H1 (cell line): Measurements from ENCODE around the gene GALNT18. TPM values are rescaled to one million over a fixed set of nuclear protein-coding genes. Genes with fewer than 3 reads are reported as not detected.

ENCODE experiments used
- CTCF ChIA-PET: fragments of 300-600 bp; sonication (Branson Sonifier 250); formaldehyde crosslinking; loops from one replicate; lab custom pipeline; 2021; ENCODE audit not compliant: partially characterized antibody; lab: Charles Lee
- POLR2A ChIA-PET: fragments of 300-600 bp; sonication (Branson Sonifier 250); formaldehyde crosslinking; loops from one replicate; lab custom pipeline; 2021; ENCODE audit warnings: inconsistent platforms; ENCODE audit not compliant: partially characterized antibody; lab: Charles Lee
- DNase-seq, 2 experiments: peaks; one replicate each; pipeline versions ENCODE4 v3.0.0 to v3.0.0-alpha.2; 2010 to 2022; ENCODE audit warnings: low spot score in 2 of 2, low read depth in 1 of 2, mixed read lengths in 1 of 2
- FAIRE-seq: peaks from 2 replicates; lab custom pipeline; 2011; peaks lifted over from hg19 to GRCh38; lab: Jason Lieb, UNC
- H2AFZ ChIP-seq: 2 replicates; pipeline ENCODE4 v1.8.1; 2012; ENCODE audit warnings: low read length, inconsistent platforms
- H2AK5ac ChIP-seq: 2 replicates; pipeline ENCODE4 v1.6.1; 2013; ENCODE audit warnings: low read depth, low read length
- H2BK120ac ChIP-seq: replicated peaks from 2 replicates; pipeline ENCODE3; 2013; ENCODE audit warnings: low read depth, low read length, inconsistent platforms
- H2BK12ac ChIP-seq: 2 replicates; pipeline ENCODE4 v1.6.1; 2013; ENCODE audit warnings: low read depth, low read length
- H2BK15ac ChIP-seq: 2 replicates; pipeline ENCODE4 v1.6.1; 2013; ENCODE audit warnings: low read length
- H2BK20ac ChIP-seq: 2 replicates; pipeline ENCODE4 v1.6.1; 2013; ENCODE audit warnings: low read length
- H2BK5ac ChIP-seq: 2 replicates; pipeline ENCODE4 v1.6.1; 2013; ENCODE audit warnings: low read depth, low read length
- H3K14ac ChIP-seq: 2 replicates; pipeline ENCODE4 v1.6.1; 2013; ENCODE audit warnings: inconsistent platforms; ENCODE audit not compliant: insufficient read length
- H3K18ac ChIP-seq: 2 replicates; pipeline ENCODE4 v1.6.1; 2013; ENCODE audit warnings: low read length; ENCODE audit errors: extremely low read depth
- H3K23ac ChIP-seq: 2 replicates; pipeline ENCODE4 v1.6.1; 2013; ENCODE audit warnings: inconsistent platforms; ENCODE audit not compliant: insufficient read length
- H3K23me2 ChIP-seq: 2 replicates; pipeline ENCODE4 v1.6.1; 2013; ENCODE audit warnings: low read depth, low read length
- H3K27ac ChIP-seq: 2 replicates; pipeline ENCODE4 v1.6.1; 2011; ENCODE audit warnings: low read depth, low read length, inconsistent platforms
- H3K27me3 ChIP-seq, 4 experiments: replicated peaks in 1 of 4; 1 replicate in 1 of 4; 2 replicates in 3 of 4; pipeline versions ENCODE4 v1.6.1 to v1.8.1; 2011 to 2013; ENCODE audit warnings: low read length in 3 of 4, mild to moderate bottlenecking in 3 of 4, inconsistent platforms in 2 of 4, mixed read lengths in 2 of 4, moderate library complexity in 1 of 4; ENCODE audit not compliant: control insufficient read depth in 3 of 4, insufficient read depth in 3 of 4; ENCODE audit errors: extremely low read depth in 1 of 4
- H3K36me3 ChIP-seq, 4 experiments: 2 replicates each; pipeline versions ENCODE4 v1.6.1 to v1.8.1; 2011 to 2013; ENCODE audit warnings: mild to moderate bottlenecking in 4 of 4, low read length in 3 of 4, moderate library complexity in 2 of 4, control low read depth in 1 of 4, inconsistent platforms in 1 of 4; ENCODE audit not compliant: insufficient read depth in 4 of 4, control insufficient read depth in 2 of 4
- H3K4ac ChIP-seq: replicated peaks from 2 replicates; pipeline ENCODE3; 2013; ENCODE audit warnings: low read length, low read depth, mixed read lengths, inconsistent platforms; ENCODE audit not compliant: insufficient read length
- H3K4me1 ChIP-seq, 4 experiments: replicated peaks in 1 of 4; 1 replicate in 1 of 4; 2 replicates in 3 of 4; pipeline versions ENCODE4 v1.6.1 to v1.8.1; 2011 to 2013; ENCODE audit warnings: low read length in 3 of 4, inconsistent platforms in 2 of 4, mixed read lengths in 1 of 4; ENCODE audit not compliant: insufficient read depth in 4 of 4, control insufficient read depth in 3 of 4
- H3K4me2 ChIP-seq, 2 experiments: 2 replicates each; pipeline versions ENCODE4 v1.6.1 to v1.8.1; 2011 to 2013; ENCODE audit warnings: low read depth in 2 of 2, low read length in 2 of 2, control low read depth in 1 of 2, inconsistent platforms in 1 of 2, mild to moderate bottlenecking in 1 of 2; ENCODE audit not compliant: insufficient read depth in 1 of 2
- H3K4me3 ChIP-seq, 4 experiments: fragments of 200-600, 300-600 bp in 1 of 4; sonication (generic), shearing (Covaris generic), sonication (Bioruptor Twin) in 1 of 4; 2 replicates each; pipeline versions ENCODE4 v1.5.1 to v1.8.1; 2011 to 2016; ENCODE audit warnings: low read length in 4 of 4, low read depth in 3 of 4, control low read depth in 2 of 4, inconsistent platforms in 2 of 4, mild to moderate bottlenecking in 2 of 4, mixed read lengths in 1 of 4, moderate library complexity in 1 of 4; ENCODE audit not compliant: insufficient read depth in 2 of 4; ENCODE audit errors: extremely low read depth in 1 of 4
- H3K56ac ChIP-seq: replicated peaks from 2 replicates; pipeline ENCODE3; 2013; ENCODE audit warnings: low read depth, mild to moderate bottlenecking, mixed read lengths, low read length, inconsistent platforms; ENCODE audit not compliant: insufficient read length
- H3K79me1 ChIP-seq: 2 replicates; pipeline ENCODE4 v1.6.1; 2013; ENCODE audit warnings: low read depth, low read length, control low read depth
- H3K79me2 ChIP-seq, 2 experiments: 2 replicates each; pipeline versions ENCODE4 v1.6.1 to v1.8.1; 2012 to 2013; ENCODE audit warnings: low read length in 2 of 2, mild to moderate bottlenecking in 2 of 2, inconsistent platforms in 1 of 2; ENCODE audit not compliant: insufficient read depth in 2 of 2, control insufficient read depth in 1 of 2
- H3K9ac ChIP-seq, 4 experiments: replicated peaks in 1 of 4; 1 replicate in 1 of 4; 2 replicates in 3 of 4; pipeline versions ENCODE4 v1.6.1 to v1.8.1; 2011 to 2013; ENCODE audit warnings: low read depth in 3 of 4, low read length in 3 of 4, control low read depth in 2 of 4, mild to moderate bottlenecking in 2 of 4, moderate library complexity in 2 of 4, inconsistent platforms in 1 of 4; ENCODE audit errors: extremely low read depth in 1 of 4
- H3K9me3 ChIP-seq, 2 experiments: 2 replicates each; pipeline versions ENCODE4 v1.6.1 to v1.8.1; 2012 to 2013; ENCODE audit warnings: mild to moderate bottlenecking in 2 of 2, moderate library complexity in 2 of 2, control low read depth in 1 of 2, inconsistent platforms in 1 of 2, low read depth in 1 of 2, low read length in 1 of 2, mixed read lengths in 1 of 2; ENCODE audit not compliant: insufficient read depth in 2 of 2
- H4K20me1 ChIP-seq, 2 experiments: replicated peaks in 1 of 2; 2 replicates each; pipeline versions ENCODE3 to v1.8.1; 2011 to 2013; ENCODE audit warnings: inconsistent platforms in 2 of 2, low read length in 2 of 2, mild to moderate bottlenecking in 1 of 2; ENCODE audit not compliant: insufficient read depth in 2 of 2, control insufficient read depth in 1 of 2
- H4K5ac ChIP-seq: 2 replicates; pipeline ENCODE4 v1.6.1; 2013; ENCODE audit warnings: low read length, low read depth, mixed read lengths, inconsistent platforms; ENCODE audit not compliant: insufficient read length
- H4K8ac ChIP-seq: 2 replicates; pipeline ENCODE4 v1.8.0; 2013; ENCODE audit warnings: mild to moderate bottlenecking, moderate library complexity, low read length, inconsistent platforms; ENCODE audit not compliant: insufficient read depth; ENCODE audit errors: extremely low read depth
- H4K91ac ChIP-seq: replicated peaks from 2 replicates; pipeline ENCODE3; 2013; ENCODE audit warnings: low read length, mixed read lengths, inconsistent platforms; ENCODE audit not compliant: insufficient read length
- ATF2 ChIP-seq: IDR thresholded peaks from 2 replicates; pipeline ENCODE4 v1.6.1; 2012; ENCODE audit warnings: low read length, inconsistent platforms
- CBX5 ChIP-seq: fragments of 300-800, 300-1000 bp; sonication (generic); IDR thresholded peaks from 2 replicates; pipeline ENCODE4 v1.7.1; 2016; ENCODE audit warnings: antibody characterized with exemption, low read length, low read depth
- KDM4A ChIP-seq: IDR thresholded peaks from one replicate; pipeline ENCODE4 v1.7.1; 2012; ENCODE audit warnings: low read depth, mild to moderate bottlenecking, moderate library complexity, low read length, inconsistent platforms; ENCODE audit not compliant: severe bottlenecking
- MAX ChIP-seq: IDR thresholded peaks from 2 replicates; pipeline ENCODE4 v1.6.1; 2012; ENCODE audit warnings: inconsistent platforms
- POU5F1 ChIP-seq: IDR thresholded peaks from 2 replicates; pipeline ENCODE4 v1.6.1; 2011; ENCODE audit warnings: low read depth, mild to moderate bottlenecking, low read length, moderate library complexity
- SAP30 ChIP-seq: fragments of 300-600 bp; sonication (generic); IDR thresholded peaks from 2 replicates; pipeline ENCODE4 v1.7.1; 2012; ENCODE audit warnings: low read length, moderate library complexity, mild to moderate bottlenecking, inconsistent platforms; ENCODE audit not compliant: insufficient read depth, insufficient replicate concordance
- SIX5 ChIP-seq: IDR thresholded peaks from 2 replicates; pipeline ENCODE4 v1.6.1; 2011; ENCODE audit warnings: mild to moderate bottlenecking, low read depth, low read length
- SP4 ChIP-seq: IDR thresholded peaks from 2 replicates; pipeline ENCODE4 v1.6.1; 2012; ENCODE audit warnings: low read length, inconsistent platforms
- SRF ChIP-seq: IDR thresholded peaks from 2 replicates; pipeline ENCODE4 v1.6.1; 2011; ENCODE audit warnings: mild to moderate bottlenecking, low read depth, low read length, moderate library complexity
- TAF1 ChIP-seq: IDR thresholded peaks from 2 replicates; pipeline ENCODE4 v1.6.1; 2011; ENCODE audit warnings: mild to moderate bottlenecking, low read depth, low read length
- TBP ChIP-seq: IDR thresholded peaks from 2 replicates; pipeline ENCODE4 v1.6.1; 2011; ENCODE audit warnings: low read depth, low read length, improper control_type of control experiment
- USF2 ChIP-seq: IDR thresholded peaks from 2 replicates; pipeline ENCODE4 v1.6.1; 2011; ENCODE audit warnings: low read length, improper control_type of control experiment
- WGBS, 2 experiments: shearing (Covaris generic) in 1 of 2; methylation state at CpG; one replicate each; pipeline versions ENCODE4 v1.1.6 to v1.1.7; 2013 to 2015; ENCODE audit warnings: low lambda C conversion rate in 2 of 2, mixed read lengths in 2 of 2, inconsistent platforms in 1 of 2, low coverage in 1 of 2, missing lambda C conversion rate in 1 of 2; ENCODE audit not compliant: insufficient replicate concordance in 2 of 2, insufficient coverage in 1 of 2, insufficient read length in 1 of 2; ENCODE audit errors: extremely low coverage in 1 of 2, missing lambda C conversion rate in 1 of 2; 5-methylcytosine and 5-hydroxymethylcytosine counted together
- polyA plus RNA-seq, 7 experiments: library from polyadenylated mRNA; depleted of rRNA in 3 of 7; stranded (reverse) in 5 of 7; unstranded in 2 of 7; fragments of >200 nt in 5 of 7; fragments of 200-250 nt in 2 of 7; gene quantifications; 1 replicate in 5 of 7; 2 replicates in 1 of 7; 4 replicates in 1 of 7; pipeline versions ENCODE4 v1.2.1 to v1.2.3, GENCODE V29; 2011 to 2013; ENCODE audit warnings: missing spikeins in 2 of 7, mixed read lengths in 2 of 7
- total RNA-seq: library from RNA; stranded (reverse); fragmentation: NEBNext Ultra II Directional; extraction: Animal tissue kit (Norgen Biotek cat#: 25700); gene quantifications from 2 replicates; pipeline ENCODE4 v1.2.1, GENCODE V29; 2021

The GALNT18 gene
- total and polyA plus RNA-seq, 2 of the 8 experiments (the other 6 are each of a cell fraction or from before 2014, with no cell fraction given) = 6.0 to 9.4 TPM

GRCh38 chr11:11345099-11345498, 276.7 kb downstream of the GALNT18 start:
- H2AFZ ChIP-seq = no peak overlapping the region
- H3K4me2 ChIP-seq = no peak overlapping the region
- no peaks in the 10 kb centered on the region for H3K27me3 ChIP-seq
- no peak overlapping the region for H2BK20ac ChIP-seq
- no peaks in the 10 kb centered on the region for H3K9me3 ChIP-seq
- H3K23ac ChIP-seq = no peak overlapping the region
- H4K20me1 ChIP-seq = no peaks in the 10 kb centered on the region
- WGBS, 2 experiments = 90% methylated on average over 1 of the region's 1 CpG; no CpG with 5 or more reads in 1 of the 2 experiments
- no peak overlapping the region for H3K56ac ChIP-seq
- FAIRE-seq = no peak
- no peak overlapping the region for H4K91ac ChIP-seq
- POLR2A ChIA-PET = no interaction called here
- no peak overlapping the region for H3K4ac ChIP-seq
- H4K8ac ChIP-seq = no peak overlapping the region
- H3K23me2 ChIP-seq = no peaks in the 10 kb centered on the region
- H2BK5ac ChIP-seq = no peak overlapping the region
- H3K18ac ChIP-seq = no peak overlapping the region
- no peak overlapping the region for H2AK5ac ChIP-seq
- H3K9ac ChIP-seq = no peak overlapping the region
- no peak overlapping the region for H3K4me3 ChIP-seq
- H4K5ac ChIP-seq = no peak overlapping the region
- H2BK12ac ChIP-seq = no peak overlapping the region
- H3K4me1 ChIP-seq = no peaks in the 10 kb centered on the region
- H3K79me2 ChIP-seq = no peaks in the 10 kb centered on the region
- H2BK120ac ChIP-seq = no peak overlapping the region
- H3K79me1 ChIP-seq = no peaks in the 10 kb centered on the region
- no peak for DNase-seq
- H3K27ac ChIP-seq = no peak overlapping the region
- H3K14ac ChIP-seq = no peak overlapping the region
- no peaks in the 10 kb centered on the region for H3K36me3 ChIP-seq
- CTCF ChIA-PET = interaction anchor here (1.1 to 2.1 kb wide), 4 partner anchors 9 to 442 kb away, joined by 3 to 6 read pairs (median 4); no protein-coding TSS in a partner anchor
- no peak overlapping the region for H2BK15ac ChIP-seq
- TF ChIP-seq KDM4A (no peak), USF2 (no peak), CBX5 (no peak), ATF2 (no peak), SP4 (no peak), SAP30 (no peak), SIX5 (no peak), SRF (no peak), MAX (no peak), TAF1 (no peak), TBP (no peak), POU5F1 (no peak)
